Activated CD8-positive, alpha-beta memory T cell treated with anti-CD3 and anti-CD28 coated beads for 24 hours (primary cell): ENCODE measurements around the gene CYP27B1.
A peak's percentile ranks its signal among the peaks of the same experiment; 100 is the strongest.

Source experiments
- DNase-seq: peaks from one replicate; pipeline ENCODE4 v3.0.0-alpha.2; 2020

Gene CYP27B1

GRCh38 chr12:57750561-57751431 lies 16.1 kb downstream of the CYP27B1 start:
- no peak for DNase-seq

DNA sequence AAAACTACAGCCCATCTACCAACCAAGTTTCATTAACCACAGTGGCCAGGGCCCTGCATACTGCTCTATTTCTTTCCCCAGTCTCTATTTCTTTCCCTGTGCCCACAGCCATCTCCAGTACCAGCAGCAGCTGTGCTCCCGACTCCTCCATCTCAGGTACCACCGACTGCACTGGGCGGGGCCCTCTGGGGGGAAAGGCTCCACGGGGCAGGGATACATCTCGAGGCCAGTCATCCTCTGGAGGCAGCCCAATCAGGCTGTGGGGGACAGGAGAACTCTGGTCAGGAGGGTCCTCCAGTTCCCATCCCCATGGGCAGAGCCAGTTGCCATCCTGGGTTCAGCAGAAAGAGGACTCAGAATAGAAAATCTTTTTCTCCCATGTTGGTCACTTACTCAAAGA lies 17.8 kb downstream of the CYP27B1 start:
- no peak for DNase-seq

DNA sequence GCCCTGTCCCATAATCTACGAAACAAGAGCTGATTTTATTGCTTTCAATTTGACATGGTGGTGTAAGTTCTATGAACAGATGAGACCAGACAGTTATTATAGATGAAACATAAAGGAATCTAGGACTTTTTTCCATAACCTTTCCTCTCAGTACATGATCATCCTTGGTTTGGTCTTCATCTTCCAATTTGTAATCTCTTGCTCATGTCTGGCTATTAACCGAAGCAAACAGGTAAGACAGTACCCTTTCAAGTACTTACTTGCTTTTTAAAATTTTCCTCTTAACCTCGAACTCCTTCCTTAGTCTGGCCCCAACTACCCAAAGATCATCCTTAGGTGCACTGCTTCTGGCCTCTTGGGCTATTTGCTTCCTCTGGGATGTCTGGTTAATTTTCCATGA lies 20.9 kb downstream of the CYP27B1 start:
- no peak for DNase-seq

GRCh38 chr12:57745485-57745881 lies 21.4 kb downstream of the CYP27B1 start:
- peak; percentile 73 for DNase-seq

DNA sequence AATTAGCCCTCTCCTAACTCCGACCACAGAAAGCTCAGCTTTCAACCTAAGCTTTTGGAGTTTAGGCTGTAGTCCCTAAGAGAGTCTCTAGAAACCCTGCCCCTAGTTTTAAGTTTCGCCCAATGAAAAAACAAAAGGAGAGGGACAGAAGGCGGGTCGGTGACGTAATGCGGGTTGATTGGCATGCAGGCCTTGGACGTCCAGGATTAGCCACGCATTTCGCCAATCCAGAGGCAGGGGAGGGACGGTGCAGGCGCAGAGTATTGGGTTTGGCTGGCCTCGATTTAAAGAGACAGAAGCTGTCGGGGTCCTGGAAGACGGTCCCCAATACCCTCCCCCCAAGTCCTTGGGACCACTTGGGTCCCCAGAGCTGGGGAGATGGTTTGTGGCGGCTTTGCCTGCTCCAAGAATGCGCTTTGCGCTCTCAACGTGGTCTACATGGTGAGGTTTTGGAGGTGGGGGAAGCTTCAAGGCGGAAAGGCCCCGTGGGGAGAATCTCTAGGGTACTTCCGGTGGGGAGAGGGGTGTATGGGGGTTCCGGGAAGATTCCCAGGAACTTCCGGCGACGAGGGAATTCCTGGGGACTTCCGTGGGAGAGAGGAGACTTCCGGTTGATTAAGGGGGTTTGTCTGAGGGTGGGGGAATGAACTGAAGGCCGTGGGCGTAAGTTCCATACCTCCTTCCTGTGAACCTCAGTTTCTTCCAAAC lies 21.9 kb downstream of the CYP27B1 start, which contains the start of gene TSPAN31:
Gene TSPAN31 (plus strand): TSS at position 263 of the 708 bp plus-strand sequence. CDS start 116 bp downstream, at position 379.
- peak; percentile 95 for DNase-seq

DNA sequence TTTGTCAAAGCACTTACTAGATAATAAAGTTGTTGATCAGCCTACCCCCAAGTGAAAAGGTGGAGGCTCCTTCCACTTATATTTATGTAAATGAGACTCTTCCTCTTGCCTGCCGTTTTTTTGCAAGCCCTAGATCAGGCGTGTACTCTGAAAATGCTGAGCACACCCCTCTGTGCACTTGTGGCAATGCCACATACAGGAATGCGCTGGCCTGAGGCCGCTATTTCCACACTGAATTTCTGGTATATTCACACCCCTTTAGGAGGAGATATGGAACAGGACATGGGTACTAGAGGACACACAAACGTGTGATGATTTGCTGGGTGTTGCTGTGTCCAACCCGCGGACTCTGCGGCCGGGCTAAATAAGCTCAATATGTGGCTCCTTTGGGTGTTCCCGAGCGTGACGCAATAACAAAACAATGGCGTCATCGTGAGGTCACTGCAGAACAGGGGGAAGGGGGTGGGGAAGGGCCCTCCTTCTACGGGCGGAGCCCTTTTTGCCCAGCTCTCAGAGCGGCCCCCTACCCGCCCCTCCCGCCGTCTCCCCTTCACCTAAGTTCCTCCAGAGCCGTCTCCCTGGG lies 22.6 kb downstream of the CYP27B1 start:
- peak; percentile 91 for DNase-seq

DNA sequence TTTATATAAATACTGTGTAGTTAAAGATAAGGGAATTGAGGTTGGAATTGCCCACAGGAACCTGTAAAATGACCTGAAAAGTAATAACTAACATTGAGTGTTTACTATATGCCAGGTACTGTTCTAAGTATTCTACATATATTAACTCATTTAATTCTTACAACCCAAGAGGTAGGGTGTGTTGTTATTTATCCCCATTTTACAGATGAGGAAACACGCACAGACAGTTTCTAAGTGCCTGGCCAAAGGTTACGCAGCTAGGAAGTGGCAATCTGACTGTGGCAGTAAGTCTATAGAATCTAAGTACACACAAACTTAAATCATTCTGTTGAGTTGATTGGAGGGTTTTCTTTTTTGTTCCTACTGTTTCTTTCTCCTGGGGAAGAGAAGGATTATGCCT lies 23.1 kb downstream of the CYP27B1 start:
- DNase-seq: no peak

DNA sequence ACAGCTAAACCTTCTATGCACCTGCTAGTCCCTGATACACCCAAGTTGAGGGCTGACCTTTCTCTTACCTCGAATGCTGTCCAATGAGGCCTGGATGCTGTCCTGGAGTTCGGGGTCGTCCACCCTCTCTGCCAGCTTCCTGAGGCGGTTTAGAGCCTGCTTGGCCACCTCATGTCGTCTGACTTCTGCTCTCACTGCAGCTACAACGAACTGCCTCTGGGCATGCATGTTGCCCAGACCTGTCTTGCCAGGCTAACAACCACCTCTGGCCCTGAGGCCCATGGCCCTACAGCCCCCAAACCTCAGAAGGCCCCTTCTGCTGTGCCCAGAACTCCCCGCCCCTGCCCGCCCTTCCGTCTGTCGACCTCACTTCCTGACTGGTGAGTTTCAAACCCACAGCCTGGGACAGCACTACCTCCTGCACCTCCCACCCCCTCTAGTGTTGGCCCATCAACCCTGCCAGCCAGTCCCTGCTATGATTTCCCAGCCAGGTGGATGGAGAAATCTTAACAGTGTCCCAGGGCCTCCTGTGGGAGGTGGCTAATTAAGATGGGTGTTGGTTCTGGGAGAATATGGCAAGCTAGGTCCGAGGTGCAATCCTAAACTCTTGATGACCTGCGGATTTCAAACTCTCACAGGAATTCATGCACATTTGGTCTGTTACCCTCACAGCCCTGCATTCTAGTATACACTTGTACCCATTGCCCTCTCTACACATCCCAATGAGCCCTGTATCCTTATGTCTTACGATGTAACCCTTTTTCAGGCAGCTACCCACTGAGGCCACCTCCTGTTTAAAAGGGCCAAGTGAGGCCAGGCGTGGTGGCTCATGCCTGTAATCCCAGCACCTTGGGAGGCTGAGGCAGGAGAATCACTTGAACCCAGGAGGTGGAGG lies 24.8 kb downstream of the CYP27B1 start:
- DNase-seq: peak; percentile 86

- no peak for DNase-seq
Measured at GRCh38 chr12:57741413-57741789, 25.5 kb downstream of the CYP27B1 start.

DNA sequence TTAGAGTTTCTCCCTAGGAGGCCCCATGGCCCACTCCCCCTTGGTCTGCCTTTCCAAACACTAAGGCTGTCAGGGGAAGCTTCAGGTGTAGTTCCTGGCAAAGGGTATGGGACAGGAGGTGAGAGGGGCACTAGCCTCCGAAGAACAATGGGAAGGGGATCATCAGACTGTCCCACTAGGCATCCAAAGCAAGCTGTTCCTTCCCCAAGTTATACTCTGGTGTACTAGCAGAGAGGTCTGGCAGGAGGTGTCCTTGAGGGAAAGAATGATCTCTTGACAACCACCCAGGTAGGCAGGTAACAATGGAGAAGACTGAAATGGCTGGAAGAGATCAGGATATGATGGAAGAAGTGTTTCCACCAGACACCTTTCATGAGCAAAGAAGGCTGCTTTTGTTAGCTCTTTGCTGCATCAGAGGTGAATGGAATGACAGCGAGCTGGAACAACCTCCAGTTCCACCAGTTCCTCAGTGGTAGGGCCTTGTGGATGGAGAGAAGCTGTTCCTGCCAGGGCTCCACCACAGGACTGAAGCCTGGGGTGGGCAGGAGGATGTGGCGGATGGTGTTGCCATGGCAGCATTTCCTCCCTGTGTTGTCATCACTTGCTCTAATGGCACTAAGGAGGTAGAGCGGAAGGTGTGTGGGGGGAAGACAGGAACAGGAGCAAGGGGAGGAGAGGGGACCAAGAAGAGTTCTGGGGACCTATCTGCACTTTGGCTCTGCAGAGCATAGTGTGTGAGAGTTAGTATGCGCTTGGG lies 26.0 kb downstream of the CYP27B1 start:
- DNase-seq: peak; percentile 83

DNA sequence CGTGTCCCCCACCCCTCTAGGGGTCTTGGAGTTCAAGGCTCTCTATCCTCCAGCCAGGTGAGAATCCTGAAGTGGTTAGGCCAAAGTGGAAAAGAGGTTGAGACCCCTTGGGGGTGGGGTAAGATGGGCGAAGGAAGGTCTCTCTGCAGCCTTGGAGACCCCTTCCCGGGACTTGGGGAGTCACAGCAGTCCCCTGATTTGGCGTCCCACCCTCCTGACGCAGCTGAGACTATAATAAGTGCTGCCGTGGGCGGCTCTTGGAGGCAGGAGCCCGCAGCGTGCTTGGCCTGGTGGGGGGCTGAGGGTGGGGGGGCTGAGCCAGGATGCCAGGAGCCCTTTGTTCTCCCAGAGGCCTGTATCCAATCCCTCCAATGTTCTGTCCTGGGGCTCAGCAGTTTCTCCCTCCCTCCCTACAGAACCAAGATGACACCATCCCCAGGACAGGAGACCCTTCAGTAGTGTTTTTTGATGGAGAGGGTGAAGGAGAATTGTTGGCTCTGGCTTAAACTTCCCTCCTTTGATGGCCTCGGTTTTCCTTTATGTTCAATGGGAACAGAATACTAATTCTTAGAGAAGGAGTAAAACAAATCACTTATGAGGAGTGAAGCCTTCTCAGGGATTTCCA lies 26.9 kb downstream of the CYP27B1 start:
- DNase-seq: no peak

DNA sequence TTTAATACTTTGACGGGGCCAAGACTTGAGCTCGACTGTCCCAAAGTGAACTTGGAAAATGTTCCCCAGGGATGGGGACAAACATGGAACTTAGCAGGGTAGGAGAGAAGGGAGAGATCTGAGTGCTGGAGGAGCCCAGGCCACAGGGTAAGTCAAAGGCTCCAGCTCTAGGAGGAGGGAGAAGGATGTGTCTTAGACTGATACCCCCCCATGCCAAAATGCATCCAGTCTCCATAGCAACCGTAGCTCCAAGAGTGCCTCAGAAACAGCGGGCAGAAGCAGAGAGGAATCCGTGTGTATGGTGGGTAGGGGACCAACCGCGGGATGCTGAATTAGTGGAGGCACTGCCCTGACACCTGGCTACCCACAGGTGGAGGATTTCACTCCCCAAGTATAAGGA lies 27.5 kb downstream of the CYP27B1 start:
- no peak for DNase-seq

DNA sequence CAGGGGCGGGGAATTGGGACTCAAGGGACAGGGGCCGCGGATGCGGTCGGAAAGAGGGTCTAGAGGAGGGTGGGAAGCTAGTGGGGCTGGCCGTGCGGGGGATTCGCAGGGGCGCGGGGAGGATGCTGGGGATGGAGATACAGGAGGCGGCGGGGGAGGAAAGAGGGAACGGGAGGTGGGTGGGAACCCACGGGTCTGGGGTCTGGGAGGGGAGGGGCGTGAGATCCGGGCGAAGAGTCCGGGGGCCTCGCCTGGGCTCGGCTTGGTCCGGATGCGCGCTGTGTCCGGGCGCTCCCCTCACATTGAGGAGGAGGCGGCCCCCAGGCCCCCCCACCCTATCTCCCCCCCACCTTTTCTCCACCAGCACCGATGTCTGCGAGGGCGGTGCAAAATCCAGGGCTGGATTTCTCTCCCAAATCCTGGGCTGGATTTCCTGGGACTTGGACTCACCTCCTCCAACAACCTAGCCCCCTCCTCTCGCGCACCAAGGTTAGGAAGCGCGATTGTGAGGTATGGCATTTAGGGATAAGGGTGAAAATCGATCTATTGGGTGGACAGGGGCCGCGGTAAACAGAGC lies 28.1 kb downstream of the CYP27B1 start, which contains the start of gene AGAP2:
Gene AGAP2 (minus strand): TSS at position 82 of the 577 bp plus-strand sequence. CDS start 496 bp downstream, outside the sequence.
- no peak for DNase-seq

GRCh38 chr12:57737467-57738460 lies 29.1 kb downstream of the CYP27B1 start:
- DNase-seq: no peak

DNA sequence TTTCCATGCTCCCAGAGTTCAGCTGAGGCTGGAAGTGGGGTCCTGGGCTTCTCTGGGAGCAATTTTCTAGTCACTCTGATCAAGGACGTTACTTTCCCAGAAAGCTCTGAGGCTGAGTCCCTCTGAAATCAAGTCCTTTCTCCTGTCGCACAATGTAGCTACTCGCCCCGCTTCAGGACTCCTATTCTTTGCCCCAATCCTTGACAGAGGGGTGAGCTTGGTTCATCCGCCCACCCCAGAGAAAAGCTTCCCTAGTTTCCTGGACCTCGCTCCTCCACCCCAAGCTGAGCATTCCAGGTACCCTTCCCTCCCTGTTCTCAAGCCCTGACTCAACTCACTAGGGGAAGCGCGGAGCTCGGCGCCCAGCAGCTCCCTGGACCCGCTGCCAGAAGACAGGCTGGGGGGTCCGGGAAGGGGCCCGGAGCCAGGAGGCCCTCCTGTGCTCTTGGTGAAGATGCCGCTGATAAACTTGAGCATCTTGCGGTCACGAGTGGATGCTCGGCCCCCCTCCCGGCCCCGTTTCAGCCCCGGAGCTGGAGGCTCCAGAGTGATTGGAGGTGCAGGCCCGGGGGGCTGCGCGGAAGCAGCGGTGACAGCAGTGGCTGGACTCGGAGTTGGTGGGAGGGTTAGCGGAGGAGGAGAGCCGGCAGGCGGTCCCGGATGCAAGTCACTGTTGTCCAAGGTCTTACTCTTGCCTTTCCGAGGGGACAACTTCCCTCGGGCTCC lies 30.0 kb downstream of the CYP27B1 start:
- DNase-seq: no peak

DNA sequence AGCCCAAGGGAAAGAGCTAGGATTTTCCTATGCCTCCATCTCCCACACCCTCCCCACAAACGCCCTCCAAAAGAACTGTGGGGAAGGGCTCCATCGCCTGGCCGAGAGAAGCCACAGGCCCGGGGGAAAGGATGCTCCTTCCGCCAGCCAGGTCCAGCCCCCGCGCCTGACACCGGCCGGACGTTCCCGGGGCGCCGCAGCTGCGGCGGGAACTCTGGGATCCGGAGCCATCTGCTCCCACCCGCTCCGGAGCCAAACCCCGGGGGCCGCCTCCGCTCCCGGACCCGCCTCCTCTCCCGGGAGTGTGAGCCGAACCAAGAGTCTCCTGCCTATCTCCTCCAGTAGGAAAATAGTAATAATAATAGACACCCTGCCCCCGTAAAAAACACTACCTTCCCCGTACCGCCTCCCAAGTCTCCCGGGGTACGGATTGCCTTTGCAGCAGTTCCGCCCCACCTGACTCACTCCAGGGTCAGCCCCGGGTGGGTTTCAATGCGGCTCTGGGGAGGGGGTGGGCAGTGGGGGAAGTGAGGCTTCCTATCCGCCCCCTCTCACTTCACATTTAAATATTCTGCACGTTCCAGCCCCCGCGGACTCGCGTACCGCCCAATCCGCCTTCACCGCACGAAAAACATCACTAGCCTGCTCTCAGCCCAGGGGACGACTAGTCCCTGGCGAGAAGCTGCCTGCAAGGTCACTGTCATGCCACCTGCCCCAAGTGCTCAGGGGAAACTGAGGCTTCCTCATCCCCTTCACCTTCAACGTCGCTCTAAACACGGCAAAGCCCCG lies 30.7 kb downstream of the CYP27B1 start:
- DNase-seq: no peak

DNA sequence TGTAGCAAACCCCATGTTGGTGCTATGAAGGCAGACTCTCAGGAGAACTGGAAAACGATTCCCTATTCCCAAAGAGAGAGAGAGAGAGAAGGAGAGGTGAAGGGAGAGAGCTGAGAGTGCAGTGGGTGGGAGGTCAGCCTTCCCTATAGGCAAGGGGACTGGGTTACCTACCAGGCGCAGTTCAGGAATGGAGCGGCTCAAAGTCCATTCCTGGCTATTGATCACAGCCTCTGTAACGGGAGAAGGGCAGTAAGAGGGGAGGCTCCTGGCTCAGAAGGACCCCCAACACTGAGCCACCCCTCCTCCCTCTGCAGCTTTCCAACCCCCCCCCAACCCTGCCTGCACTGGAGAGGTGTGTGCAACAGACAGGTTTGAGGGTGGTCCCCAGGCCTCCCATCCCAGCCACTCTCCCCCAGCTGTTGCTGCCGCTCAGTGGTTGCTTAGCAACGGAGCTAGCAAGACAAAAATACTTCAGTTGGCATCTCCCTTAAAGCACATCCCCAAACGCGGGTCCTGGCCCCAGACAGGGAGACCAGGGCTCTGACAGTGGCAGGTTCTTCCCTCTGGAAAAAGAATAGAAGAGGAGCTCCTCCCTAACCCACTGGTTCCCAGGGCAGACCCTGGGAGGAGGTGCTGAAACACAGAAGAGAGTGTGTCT lies 31.6 kb downstream of the CYP27B1 start:
- no peak for DNase-seq
